CD14-positive monocyte (primary cell): ENCODE data around the gene ALKBH3. TPM values are rescaled to one million over a fixed set of nuclear protein-coding genes. Genes with fewer than 3 reads are reported as not detected.

Experiments
- DNase-seq, 3 donors: peaks; one replicate each; pipeline ENCODE4 v3.0.0-alpha.2; 2011 to 2022
- H2AFZ ChIP-seq: 2 replicates; pipeline ENCODE4 v1.6.0; 2012; ENCODE audit warnings: mild to moderate bottlenecking, low read depth, low read length, inconsistent platforms; ENCODE audit not compliant: insufficient read depth, poor library complexity, severe bottlenecking
- H3K27ac ChIP-seq, 2 donors: 1 replicate in 1 of 2; 2 replicates in 1 of 2; pipeline ENCODE4 v1.5.1; 2012 to 2013; ENCODE audit warnings: low read length in 2 of 2, control low read depth in 1 of 2, inconsistent platforms in 1 of 2, low read depth in 1 of 2, mild to moderate bottlenecking in 1 of 2
- H3K27me3 ChIP-seq, 2 donors: one replicate each; pipeline versions ENCODE4 v1.6.0 to v1.6.1; 2011 to 2013; ENCODE audit warnings: low read length in 2 of 2; ENCODE audit not compliant: control insufficient read depth in 2 of 2, insufficient read depth in 2 of 2
- H3K36me3 ChIP-seq, 2 donors: replicated peaks in 1 of 2; 1 replicate in 1 of 2; 2 replicates in 1 of 2; pipeline versions ENCODE4 v1.5.1 to v1.6.1; 2012 to 2013; ENCODE audit warnings: low read length in 2 of 2, control low read depth in 1 of 2, inconsistent platforms in 1 of 2, mild to moderate bottlenecking in 1 of 2; ENCODE audit not compliant: insufficient read depth in 2 of 2, control insufficient read depth in 1 of 2
- H3K4me1 ChIP-seq, 2 donors: 1 replicate in 1 of 2; 2 replicates in 1 of 2; pipeline versions ENCODE4 v1.5.1 to v1.6.1; 2012 to 2013; ENCODE audit warnings: low read length in 2 of 2, control low read depth in 1 of 2, inconsistent platforms in 1 of 2, mild to moderate bottlenecking in 1 of 2, moderate library complexity in 1 of 2; ENCODE audit not compliant: insufficient read depth in 2 of 2, control insufficient read depth in 1 of 2
- H3K4me2 ChIP-seq: replicated peaks from 2 replicates; pipeline ENCODE3; 2012; ENCODE audit warnings: low read length, moderate library complexity, mild to moderate bottlenecking; ENCODE audit not compliant: poor library complexity, severe bottlenecking; ENCODE audit errors: extremely low read depth
- H3K4me3 ChIP-seq, 3 experiments: fragments of 200-600 bp in 1 of 3; sonication (generic) in 1 of 3; replicated peaks in 1 of 3; 1 replicate in 2 of 3; 2 replicates in 1 of 3; pipeline ENCODE4 v1.5.1; 2011 to 2013; ENCODE audit warnings: low read length in 3 of 3, mild to moderate bottlenecking in 3 of 3, control low read depth in 2 of 3, low read depth in 2 of 3, inconsistent platforms in 1 of 3, moderate library complexity in 1 of 3
- H3K79me2 ChIP-seq: 2 replicates; pipeline ENCODE4 v1.6.0; 2012; ENCODE audit warnings: mild to moderate bottlenecking, control low read depth, inconsistent platforms, low read length, moderate library complexity; ENCODE audit not compliant: insufficient read depth
- H3K9ac ChIP-seq: 2 replicates; pipeline ENCODE4 v1.6.0; 2017; ENCODE audit warnings: low read length, mild to moderate bottlenecking; ENCODE audit not compliant: insufficient read depth, poor library complexity, severe bottlenecking
- H3K9me3 ChIP-seq, 2 donors: replicated peaks in 1 of 2; 1 replicate in 1 of 2; 2 replicates in 1 of 2; pipeline versions ENCODE4 v1.5.1 to v1.6.1; 2012 to 2013; ENCODE audit warnings: low read length in 2 of 2, control low read depth in 1 of 2; ENCODE audit not compliant: control insufficient read depth in 1 of 2, insufficient read depth in 1 of 2
- H4K20me1 ChIP-seq: 2 replicates; pipeline ENCODE4 v1.6.0; 2012; ENCODE audit warnings: mild to moderate bottlenecking, low read length, control low read depth, moderate library complexity; ENCODE audit not compliant: insufficient read depth
- H3K27ac Mint-ChIP-seq, 7 donors: one replicate each; pipeline ENCODE4 v1.8.0; 2020; ENCODE audit warnings: mild to moderate bottlenecking in 7 of 7, mixed read lengths in 7 of 7, moderate library complexity in 6 of 7, inconsistent platforms in 2 of 7
- H3K27me3 Mint-ChIP-seq, 3 donors: one replicate each; pipeline ENCODE4 v1.8.0; 2021 to 2022; ENCODE audit warnings: low read depth in 3 of 3, mild to moderate bottlenecking in 3 of 3, mixed read lengths in 3 of 3, moderate library complexity in 3 of 3, inconsistent platforms in 1 of 3
- H3K36me3 Mint-ChIP-seq, 2 donors: one replicate each; pipeline ENCODE4 v1.8.0; 2020; ENCODE audit warnings: mixed read lengths in 2 of 2, inconsistent platforms in 1 of 2, mild to moderate bottlenecking in 1 of 2
- H3K4me1 Mint-ChIP-seq: one replicate; pipeline ENCODE4 v1.8.0; 2020; ENCODE audit warnings: mild to moderate bottlenecking, mixed read lengths
- H3K4me3 Mint-ChIP-seq, 2 donors: one replicate each; pipeline ENCODE4 v1.8.0; 2020; ENCODE audit warnings: mild to moderate bottlenecking in 2 of 2, mixed read lengths in 2 of 2, moderate library complexity in 1 of 2
- H3K9me3 Mint-ChIP-seq, 7 donors: one replicate each; pipeline ENCODE4 v1.8.0; 2020 to 2022; ENCODE audit warnings: mixed read lengths in 7 of 7, mild to moderate bottlenecking in 6 of 7, moderate library complexity in 6 of 7, inconsistent platforms in 2 of 7
- WGBS: methylation state at CpG from one replicate; pipeline ENCODE4 v1.1.5; 2013; ENCODE audit warnings: missing lambda C conversion rate; ENCODE audit not compliant: insufficient coverage; 5-methylcytosine and 5-hydroxymethylcytosine counted together
- intact Hi-C, 2 donors: fragments of 100-400 bp; cut with micrococcal nuclease; formaldehyde crosslinking; loops; one replicate each; pipeline versions ENCODE4 v1.15.0 to v1.15.1; 2023
- polyA plus RNA-seq, 3 donors: library from polyadenylated mRNA; depleted of rRNA in 1 of 3; unstranded in 2 of 3; stranded (reverse) in 1 of 3; fragments of 300-500 nt in 2 of 3; fragments of >200 nt in 1 of 3; fragmentation: Illumina TruSeq in 2 of 3; gene quantifications; 1 replicate in 2 of 3; 2 replicates in 1 of 3; pipeline ENCODE4 v1.2.3, GENCODE V29; 2012 to 2021
- TF ChIP-seq, protein P1 (sequence below): fragments of 200-600 bp; IDR thresholded peaks from one replicate; pipeline ENCODE4 v1.8.0; 2022; ENCODE audit warnings: antibody characterized with exemption, mild to moderate bottlenecking

The ALKBH3 gene
- polyA plus RNA-seq, 3 donors = 22.1 to 25.8 (median 22.7) TPM

DNA sequence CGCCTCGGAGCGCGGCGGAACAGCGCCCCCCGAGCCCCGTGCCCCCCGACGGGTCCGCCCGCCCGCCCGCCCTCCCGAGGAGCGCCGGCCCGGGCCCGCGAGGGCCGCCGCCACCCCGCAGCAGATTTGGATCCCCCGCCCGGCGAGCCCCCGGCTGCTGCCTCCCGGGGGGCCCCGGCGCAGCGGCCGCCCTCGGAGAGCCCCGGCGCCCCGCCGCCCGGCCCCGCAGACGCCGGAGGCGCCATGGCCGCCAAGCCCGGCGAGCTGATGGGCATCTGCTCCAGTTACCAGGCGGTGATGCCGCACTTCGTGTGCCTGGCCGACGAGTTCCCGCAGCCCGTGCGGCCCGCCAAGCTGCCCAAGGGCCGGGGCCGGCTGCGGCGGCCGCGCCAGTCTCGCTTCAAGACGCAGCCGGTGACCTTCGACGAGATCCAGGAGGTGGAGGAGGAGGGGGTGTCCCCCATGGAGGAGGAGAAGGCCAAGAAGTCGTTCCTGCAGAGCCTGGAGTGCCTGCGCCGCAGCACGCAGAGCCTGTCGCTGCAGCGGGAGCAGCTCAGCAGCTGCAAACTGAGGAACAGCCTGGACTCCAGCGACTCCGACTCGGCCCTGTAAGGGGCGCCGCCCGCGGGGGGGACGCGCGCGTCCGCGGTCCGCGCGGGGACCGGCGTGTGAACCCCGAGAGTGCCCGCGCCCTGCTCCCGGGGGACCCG lies 62.2 kb downstream of the ALKBH3 start:
- WGBS = under 1% methylated on average over 90 of the region's 94 CpGs
- TF ChIP-seq, protein P1, sequence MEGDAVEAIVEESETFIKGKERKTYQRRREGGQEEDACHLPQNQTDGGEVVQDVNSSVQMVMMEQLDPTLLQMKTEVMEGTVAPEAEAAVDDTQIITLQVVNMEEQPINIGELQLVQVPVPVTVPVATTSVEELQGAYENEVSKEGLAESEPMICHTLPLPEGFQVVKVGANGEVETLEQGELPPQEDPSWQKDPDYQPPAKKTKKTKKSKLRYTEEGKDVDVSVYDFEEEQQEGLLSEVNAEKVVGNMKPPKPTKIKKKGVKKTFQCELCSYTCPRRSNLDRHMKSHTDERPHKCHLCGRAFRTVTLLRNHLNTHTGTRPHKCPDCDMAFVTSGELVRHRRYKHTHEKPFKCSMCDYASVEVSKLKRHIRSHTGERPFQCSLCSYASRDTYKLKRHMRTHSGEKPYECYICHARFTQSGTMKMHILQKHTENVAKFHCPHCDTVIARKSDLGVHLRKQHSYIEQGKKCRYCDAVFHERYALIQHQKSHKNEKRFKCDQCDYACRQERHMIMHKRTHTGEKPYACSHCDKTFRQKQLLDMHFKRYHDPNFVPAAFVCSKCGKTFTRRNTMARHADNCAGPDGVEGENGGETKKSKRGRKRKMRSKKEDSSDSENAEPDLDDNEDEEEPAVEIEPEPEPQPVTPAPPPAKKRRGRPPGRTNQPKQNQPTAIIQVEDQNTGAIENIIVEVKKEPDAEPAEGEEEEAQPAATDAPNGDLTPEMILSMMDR = no peak
- Histone ChIP-seq H3K9ac (no peak overlapping the region), H2AFZ (no peak overlapping the region), H4K20me1 (no peaks in the 10 kb centered on the region), H3K4me1 (peaks cover 15 to 34% of the 10 kb centered on the region in 2 donors), H3K9me3 (peaks cover 0 to 11% of the 10 kb centered on the region in 2 donors), H3K27ac (no peak overlapping the region), H3K36me3 (no peaks in the 10 kb centered on the region), H3K79me2 (no peaks in the 10 kb centered on the region), H3K4me2 (peak overlapping the region; percentile 72), H3K27me3 (peaks cover 31 to 43% of the 10 kb centered on the region in 2 donors), H3K4me3 (peak overlapping the region in 1 of 3 experiments; percentile 66)
- Mint-ChIP-seq H3K36me3 (peaks cover 0 to 6% of the 10 kb centered on the region in 2 donors), H3K4me3 (peak overlapping the region; percentile 76 to 88), H3K27ac (no peak overlapping the region), H3K4me1 (peaks cover 26% of the 10 kb centered on the region), H3K27me3 (peaks cover 45 to 69% (median 65%) of the 10 kb centered on the region in 3 donors), H3K9me3 (peaks cover 0 to 12% (median 7%) of the 10 kb centered on the region in 7 donors)
- DNase-seq = no peak
- intact Hi-C loops = loop anchor here in 1 of 2 donors (5.0 kb wide), 1 partner anchor 51 kb away; no protein-coding TSS in a partner anchor

DNA sequence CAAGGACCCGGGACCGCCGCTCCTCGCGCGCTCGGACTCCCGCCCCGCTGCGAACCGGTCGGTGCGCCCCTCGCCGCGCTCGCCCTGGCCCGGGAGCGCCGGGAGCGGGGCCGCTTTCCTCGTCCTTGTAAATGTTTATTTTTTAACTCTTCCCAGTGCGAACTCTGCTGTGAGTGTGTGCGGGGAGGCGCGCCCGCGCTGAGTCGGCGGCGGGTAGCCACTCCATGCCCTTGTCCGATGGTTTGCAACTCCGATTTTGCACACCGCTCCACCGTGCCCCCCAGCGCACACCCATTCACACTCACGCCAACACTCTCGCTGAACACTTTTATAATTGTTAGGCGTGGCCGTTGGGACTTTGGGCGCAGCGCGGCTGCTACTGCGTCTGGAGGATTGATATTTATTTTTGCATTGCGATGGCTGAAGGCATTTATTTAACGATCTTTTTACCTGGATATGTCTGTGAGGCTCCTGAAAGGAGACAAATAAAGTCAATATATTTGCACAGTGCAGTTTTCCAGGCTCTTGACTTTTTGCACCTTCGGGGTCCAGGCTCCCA lies 62.8 kb downstream of the ALKBH3 start:
- Histone ChIP-seq H3K9ac (no peak overlapping the region), H3K27ac (no peak overlapping the region), H3K79me2 (no peaks in the 10 kb centered on the region), H3K4me1 (peaks cover 15 to 34% of the 10 kb centered on the region in 2 donors), H3K36me3 (no peaks in the 10 kb centered on the region), H3K27me3 (peaks cover 31 to 43% of the 10 kb centered on the region in 2 donors), H3K9me3 (peaks cover 0 to 11% of the 10 kb centered on the region in 2 donors), H2AFZ (no peak overlapping the region), H4K20me1 (no peaks in the 10 kb centered on the region), H3K4me2 (peak overlapping the region; percentile 72), H3K4me3 (peak overlapping the region in 1 of 3 experiments; percentile 55)
- H3K4me3 Mint-ChIP-seq = peak overlapping the region; percentile 69 to 94
- H3K27ac Mint-ChIP-seq = peak overlapping the region in 1 of 7 donors; percentile 80
- peaks cover 26% of the 10 kb centered on the region for H3K4me1 Mint-ChIP-seq
- H3K9me3 Mint-ChIP-seq = peaks cover 0 to 12% (median 7%) of the 10 kb centered on the region in 7 donors
- TF ChIP-seq, protein P1 = no peak
- no peak for DNase-seq
- under 1% methylated on average over 34 of the region's 48 CpGs for WGBS
- H3K36me3 Mint-ChIP-seq = peaks cover 0 to 6% of the 10 kb centered on the region in 2 donors
- H3K27me3 Mint-ChIP-seq = peaks cover 44 to 69% (median 66%) of the 10 kb centered on the region in 3 donors
- intact Hi-C loops = loop anchor here in 1 of 2 donors (5.0 kb wide), 1 partner anchor 51 kb away; no protein-coding TSS in a partner anchor
